Neural progenitor cell (in vitro differentiated cells): ENCODE results near the gene ACTC1. TPM values are rescaled to one million over a fixed set of nuclear protein-coding genes. Genes with fewer than 3 reads are reported as not detected.

Experiments
- DNase-seq: peaks from one replicate; pipeline ENCODE4 v3.0.0-alpha.2; 2016; ENCODE audit warnings: low spot score
- H2AFZ ChIP-seq: fragments of 200-600 bp; sonication (generic); replicated peaks from 2 replicates; pipeline ENCODE4 v1.6.1; 2016; ENCODE audit warnings: antibody characterized with exemption
- H3F3A ChIP-seq: fragments of 200-600 bp; sonication (generic); 2 replicates; pipeline ENCODE4 v1.6.1; 2016; ENCODE audit warnings: antibody characterized with exemption, low read depth
- H3K27ac ChIP-seq: fragments of 200-600 bp; sonication (generic); 2 replicates; pipeline ENCODE4 v1.5.1; 2016; ENCODE audit warnings: mild to moderate bottlenecking
- H3K27me3 ChIP-seq: fragments of 200-600 bp; sonication (generic); 2 replicates; pipeline ENCODE4 v1.6.1; 2016; ENCODE audit warnings: mild to moderate bottlenecking, moderate library complexity
- H3K36me3 ChIP-seq: fragments of 200-600 bp; sonication (generic); 2 replicates; pipeline ENCODE4 v1.5.1; 2016
- H3K4me1 ChIP-seq: fragments of 200-600 bp; sonication (generic); 2 replicates; pipeline ENCODE4 v1.6.1; 2016; ENCODE audit warnings: mixed run types
- H3K4me2 ChIP-seq: fragments of 200-600 bp; sonication (generic); 2 replicates; pipeline ENCODE4 v1.6.1; 2016
- H3K4me3 ChIP-seq: fragments of 200-600 bp; sonication (generic); 2 replicates; pipeline ENCODE4 v1.5.1; 2016
- H3K79me2 ChIP-seq: fragments of 200-600 bp; sonication (generic); 2 replicates; pipeline ENCODE4 v1.6.1; 2016; ENCODE audit warnings: low read depth
- H3K9ac ChIP-seq: fragments of 200-600 bp; sonication (generic); 2 replicates; pipeline ENCODE4 v1.6.1; 2016
- H3K9me3 ChIP-seq: fragments of 200-600 bp; sonication (generic); 2 replicates; pipeline ENCODE4 v1.5.1; 2016; ENCODE audit warnings: low read depth
- H4K20me1 ChIP-seq: fragments of 200-600 bp; sonication (generic); 2 replicates; pipeline ENCODE4 v1.6.1; 2016; ENCODE audit warnings: low read depth
- H3K27ac Mint-ChIP-seq: 3 replicates; pipeline ENCODE4 v1.8.0; 2021; ENCODE audit warnings: mixed read lengths
- H3K27me3 Mint-ChIP-seq: 2 replicates; pipeline ENCODE4 v1.8.0; 2022; ENCODE audit warnings: low read depth, mild to moderate bottlenecking, inconsistent platforms, moderate library complexity, mixed read lengths; ENCODE audit not compliant: insufficient read depth
- H3K36me3 Mint-ChIP-seq: 3 replicates; pipeline ENCODE4 v1.8.0; 2021; ENCODE audit warnings: mixed read lengths
- H3K4me1 Mint-ChIP-seq: 3 replicates; pipeline ENCODE4 v1.8.0; 2021; ENCODE audit warnings: mixed read lengths
- H3K4me3 Mint-ChIP-seq: 3 replicates; pipeline ENCODE4 v1.8.0; 2021; ENCODE audit warnings: mild to moderate bottlenecking, moderate library complexity, mixed read lengths
- H3K9me3 Mint-ChIP-seq: 3 replicates; pipeline ENCODE4 v1.8.0; 2020; ENCODE audit warnings: mixed read lengths
- CTCF ChIP-seq: fragments of 200-600 bp; sonication (generic); IDR thresholded peaks from 2 replicates; pipeline ENCODE4 v1.5.1; 2017; ENCODE audit warnings: antibody characterized with exemption, mild to moderate bottlenecking
- EZH2 ChIP-seq: fragments of 200-600 bp; sonication (generic); IDR thresholded peaks from 2 replicates; pipeline ENCODE4 v1.6.1; 2017; ENCODE audit warnings: antibody characterized with exemption, mild to moderate bottlenecking, moderate library complexity
- EZH2phosphoT487 ChIP-seq: fragments of 200-600 bp; sonication (generic); IDR thresholded peaks from 2 replicates; pipeline ENCODE4 v1.6.1; 2017; ENCODE audit warnings: antibody characterized with exemption
- total RNA-seq: library from RNA; depleted of rRNA; stranded (reverse); fragments of >200 nt; gene quantifications from 2 replicates; pipeline ENCODE4 v1.2.3, GENCODE V29; 2015; ENCODE audit warnings: low replicate concordance

The ACTC1 gene
- total RNA-seq, 1 donor from 2014 or later, result 3.8 TPM

GRCh38 chr15:34776606-34777105, 18.7 kb downstream of the ACTC1 start:
- Histone ChIP-seq H3F3A (no peaks in the 10 kb centered on the region), H2AFZ (no peak overlapping the region), H3K27me3 (no peaks in the 10 kb centered on the region), H3K4me2 (no peak overlapping the region), H3K4me1 (no peaks in the 10 kb centered on the region), H3K27ac (no peak overlapping the region), H3K9me3 (peaks cover 4% of the 10 kb centered on the region), H3K79me2 (no peaks in the 10 kb centered on the region), H4K20me1 (no peaks in the 10 kb centered on the region), H3K9ac (no peak overlapping the region), H3K36me3 (no peaks in the 10 kb centered on the region), H3K4me3 (no peak overlapping the region)
- H3K4me3 Mint-ChIP-seq, result no peak overlapping the region
- H3K4me1 Mint-ChIP-seq, result peaks cover 4% of the 10 kb centered on the region
- TF ChIP-seq CTCF (no peak), EZH2phosphoT487 (no peak), EZH2 (no peak)
- no peak overlapping the region for H3K27ac Mint-ChIP-seq
- H3K27me3 Mint-ChIP-seq, result peaks cover 3% of the 10 kb centered on the region
- H3K9me3 Mint-ChIP-seq, result no peaks in the 10 kb centered on the region
- no peak for DNase-seq
- no peaks in the 10 kb centered on the region for H3K36me3 Mint-ChIP-seq

GRCh38 chr15:34773917-34774316, 21.4 kb downstream of the ACTC1 start:
- H3K4me3 ChIP-seq, result no peak overlapping the region
- H3K9me3 ChIP-seq, result no peaks in the 10 kb centered on the region
- no peaks in the 10 kb centered on the region for H3K79me2 ChIP-seq
- H4K20me1 ChIP-seq, result no peaks in the 10 kb centered on the region
- Mint-ChIP-seq H3K4me3 (no peak overlapping the region), H3K27ac (no peak overlapping the region), H3K36me3 (no peaks in the 10 kb centered on the region), H3K27me3 (peaks cover 3% of the 10 kb centered on the region), H3K9me3 (no peaks in the 10 kb centered on the region), H3K4me1 (peaks cover 15% of the 10 kb centered on the region)
- H3K27me3 ChIP-seq, result no peaks in the 10 kb centered on the region
- H3F3A ChIP-seq, result no peaks in the 10 kb centered on the region
- H3K36me3 ChIP-seq, result no peaks in the 10 kb centered on the region
- DNase-seq, result peak; percentile 5
- H3K9ac ChIP-seq, result no peak overlapping the region
- no peaks in the 10 kb centered on the region for H3K4me1 ChIP-seq
- H3K27ac ChIP-seq, result no peak overlapping the region
- TF ChIP-seq EZH2phosphoT487, result no peak
- TF ChIP-seq EZH2, result no peak
- TF ChIP-seq CTCF, result no peak
- no peak overlapping the region for H2AFZ ChIP-seq
- H3K4me2 ChIP-seq, result no peak overlapping the region

GRCh38 chr15:34773013-34773412, 22.3 kb downstream of the ACTC1 start:
- Mint-ChIP-seq H3K4me1 (peaks cover 24% of the 10 kb centered on the region), H3K27ac (no peak overlapping the region), H3K9me3 (no peaks in the 10 kb centered on the region), H3K27me3 (no peaks in the 10 kb centered on the region), H3K4me3 (no peak overlapping the region), H3K36me3 (no peaks in the 10 kb centered on the region)
- TF ChIP-seq CTCF (no peak), EZH2 (no peak), EZH2phosphoT487 (no peak)
- Histone ChIP-seq H3K4me2 (no peak overlapping the region), H3K27me3 (no peaks in the 10 kb centered on the region), H3K36me3 (no peaks in the 10 kb centered on the region), H3K27ac (no peak overlapping the region), H2AFZ (no peak overlapping the region), H3F3A (no peaks in the 10 kb centered on the region), H3K79me2 (no peaks in the 10 kb centered on the region), H3K9me3 (no peaks in the 10 kb centered on the region), H3K4me3 (no peak overlapping the region), H3K9ac (no peak overlapping the region), H4K20me1 (no peaks in the 10 kb centered on the region), H3K4me1 (no peaks in the 10 kb centered on the region)
- DNase-seq, result no peak
